ENCODE measurements around the gene RAB5B.
A peak's percentile ranks its signal among the peaks of the same experiment; 100 is the strongest.

RAB5B gene

GRCh38 chr12:55973599-55974307 lies at the start of gene RAB5B:
TSS of gene RAB5B (plus strand) at chr12:55974078. CDS start at chr12:55986961, 12,883 bp downstream.
- Mint-ChIP-seq H3K36me3 (ENCODE audit: insufficient read depth) (no peaks in the 10 kb centered on the region), H3K27me3 (no peaks in the 10 kb centered on the region), H3K9me3 (no peaks in the 10 kb centered on the region), H3K27ac (ENCODE audit: low read depth) (no peak within 1 kb of the TSS), H3K4me3 (no peak within 1 kb of the TSS), H3K4me1 (peaks cover 16% of the 10 kb centered on the region)
- peak; percentile 91 for ATAC-seq (replicated peaks; ENCODE audit: extremely low read depth, poor library complexity, severe bottlenecking)
- DNase-seq (ENCODE audit: low spot score in 2 of 2) = peak; percentile 89 to 99

GRCh38 chr12:55925371-55925770 lies 48.5 kb upstream of the RAB5B start:
- ATAC-seq (replicated peaks; ENCODE audit: extremely low read depth, poor library complexity, severe bottlenecking) (no peak), DNase-seq (ENCODE audit: low spot score in 2 of 2) (no peak)
- peak overlapping the region; percentile 99 for H3K4me3 Mint-ChIP-seq
- peaks cover 34% of the 10 kb centered on the region for H3K36me3 Mint-ChIP-seq (ENCODE audit: insufficient read depth)
- no peaks in the 10 kb centered on the region for H3K27me3 Mint-ChIP-seq
- no peaks in the 10 kb centered on the region for H3K9me3 Mint-ChIP-seq
- H3K27ac Mint-ChIP-seq (ENCODE audit: low read depth) = peak overlapping the region; percentile 95
- H3K4me1 Mint-ChIP-seq = peaks cover 53% of the 10 kb centered on the region

GRCh38 chr12:55925870-55926737 lies 47.8 kb upstream of the RAB5B start:
- ATAC-seq (replicated peaks; ENCODE audit: extremely low read depth, poor library complexity, severe bottlenecking) (no peak), DNase-seq (ENCODE audit: low spot score in 2 of 2) (no peak)
- Mint-ChIP-seq H3K27ac (ENCODE audit: low read depth) (peak overlapping the region; percentile 95), H3K4me3 (peak overlapping the region; percentile 99), H3K9me3 (no peaks in the 10 kb centered on the region), H3K27me3 (no peaks in the 10 kb centered on the region), H3K36me3 (ENCODE audit: insufficient read depth) (peaks cover 39% of the 10 kb centered on the region), H3K4me1 (peaks cover 60% of the 10 kb centered on the region)

GRCh38 chr12:55926738-55927587 lies 46.9 kb upstream of the RAB5B start:
- peak; percentile 63 to 70 for DNase-seq (ENCODE audit: low spot score in 2 of 2)
- Mint-ChIP-seq H3K36me3 (ENCODE audit: insufficient read depth) (peaks cover 44% of the 10 kb centered on the region), H3K27ac (ENCODE audit: low read depth) (peak overlapping the region; percentile 95), H3K9me3 (no peaks in the 10 kb centered on the region), H3K4me3 (peak overlapping the region; percentile 99), H3K4me1 (peaks cover 65% of the 10 kb centered on the region), H3K27me3 (no peaks in the 10 kb centered on the region)
- ATAC-seq (replicated peaks; ENCODE audit: extremely low read depth, poor library complexity, severe bottlenecking) = peak; percentile 52

- ATAC-seq (replicated peaks; ENCODE audit: extremely low read depth, poor library complexity, severe bottlenecking) = peak; percentile 11
- peaks cover 71% of the 10 kb centered on the region for H3K4me1 Mint-ChIP-seq
These were observed 46.0 kb upstream of the RAB5B start, which contains the start of gene PYM1 for GRCh38 chr12:55927588-55928502. TSS of gene PYM1 (minus strand) at chr12:55927894. CDS start at chr12:55927761, 133 bp downstream.

GRCh38 chr12:55929306-55929791 lies 44.5 kb upstream of the RAB5B start:
- H3K4me3 Mint-ChIP-seq = peak overlapping the region; percentile 99
- peak overlapping the region; percentile 99 for H3K27ac Mint-ChIP-seq (ENCODE audit: low read depth)
- DNase-seq (ENCODE audit: low spot score in 2 of 2) (peak; percentile 52 to 68), ATAC-seq (replicated peaks; ENCODE audit: extremely low read depth, poor library complexity, severe bottlenecking) (peak; percentile 50)
- no peaks in the 10 kb centered on the region for H3K27me3 Mint-ChIP-seq
- H3K36me3 Mint-ChIP-seq (ENCODE audit: insufficient read depth) = peaks cover 48% of the 10 kb centered on the region
- H3K4me1 Mint-ChIP-seq = peaks cover 77% of the 10 kb centered on the region
- H3K9me3 Mint-ChIP-seq = no peaks in the 10 kb centered on the region

More at GRCh38 chr12:55927588-55928502, 46.0 kb upstream of the RAB5B start, which contains the start of gene PYM1:
- Mint-ChIP-seq H3K27ac (ENCODE audit: low read depth) (peak within 1 kb of the TSS; percentile 99), H3K36me3 (ENCODE audit: insufficient read depth) (peaks cover 46% of the 10 kb centered on the region), H3K4me3 (peak within 1 kb of the TSS; percentile 99), H3K9me3 (no peaks in the 10 kb centered on the region), H3K27me3 (no peaks in the 10 kb centered on the region)
- DNase-seq (ENCODE audit: low spot score in 2 of 2) = peak; percentile 37 to 48

GRCh38 chr12:55930771-55931316 lies 43.0 kb upstream of the RAB5B start, which contains the start of gene DGKA:
TSS of gene DGKA (plus strand) at chr12:55931162. CDS start at chr12:55936504, 5,342 bp downstream.
- H3K4me1 Mint-ChIP-seq = peaks cover 81% of the 10 kb centered on the region

GRCh38 chr12:55931317-55931779 lies 42.5 kb upstream of the RAB5B start:
- ATAC-seq (replicated peaks; ENCODE audit: extremely low read depth, poor library complexity, severe bottlenecking) = no peak
- H3K4me1 Mint-ChIP-seq = peaks cover 81% of the 10 kb centered on the region
- H3K4me3 Mint-ChIP-seq = peak overlapping the region; percentile 99
- H3K9me3 Mint-ChIP-seq = no peaks in the 10 kb centered on the region
- H3K27ac Mint-ChIP-seq (ENCODE audit: low read depth) = peak overlapping the region; percentile 99
- no peak for DNase-seq (ENCODE audit: low spot score in 2 of 2)
- H3K36me3 Mint-ChIP-seq (ENCODE audit: insufficient read depth) = peaks cover 55% of the 10 kb centered on the region
- no peaks in the 10 kb centered on the region for H3K27me3 Mint-ChIP-seq

More at GRCh38 chr12:55930771-55931316, 43.0 kb upstream of the RAB5B start, which contains the start of gene DGKA:
- peak within 1 kb of the TSS; percentile 99 for H3K27ac Mint-ChIP-seq (ENCODE audit: low read depth)
- ATAC-seq (replicated peaks; ENCODE audit: extremely low read depth, poor library complexity, severe bottlenecking) (no peak), DNase-seq (ENCODE audit: low spot score in 2 of 2) (peak in 1 of 2 donors; percentile 28)
- H3K9me3 Mint-ChIP-seq = no peaks in the 10 kb centered on the region
- H3K4me3 Mint-ChIP-seq = peak within 1 kb of the TSS; percentile 99
- H3K27me3 Mint-ChIP-seq = no peaks in the 10 kb centered on the region
- H3K36me3 Mint-ChIP-seq (ENCODE audit: insufficient read depth) = peaks cover 52% of the 10 kb centered on the region

- no peaks in the 10 kb centered on the region for H3K9me3 Mint-ChIP-seq
- peak overlapping the region; percentile 99 for H3K4me3 Mint-ChIP-seq
- H3K4me1 Mint-ChIP-seq = peaks cover 78% of the 10 kb centered on the region
- no peaks in the 10 kb centered on the region for H3K27me3 Mint-ChIP-seq
- peaks cover 57% of the 10 kb centered on the region for H3K36me3 Mint-ChIP-seq (ENCODE audit: insufficient read depth)
- peak overlapping the region; percentile 99 for H3K27ac Mint-ChIP-seq (ENCODE audit: low read depth)
- DNase-seq (ENCODE audit: low spot score in 2 of 2) (no peak), ATAC-seq (replicated peaks; ENCODE audit: extremely low read depth, poor library complexity, severe bottlenecking) (no peak)
These were observed 41.9 kb upstream of the RAB5B start for GRCh38 chr12:55931780-55932550.

- Mint-ChIP-seq H3K27me3 (no peaks in the 10 kb centered on the region), H3K4me3 (peak overlapping the region; percentile 99), H3K27ac (ENCODE audit: low read depth) (peak overlapping the region; percentile 99), H3K9me3 (no peaks in the 10 kb centered on the region), H3K4me1 (peaks cover 80% of the 10 kb centered on the region), H3K36me3 (ENCODE audit: insufficient read depth) (peaks cover 62% of the 10 kb centered on the region)
- ATAC-seq (replicated peaks; ENCODE audit: extremely low read depth, poor library complexity, severe bottlenecking) = peak; percentile 44
- peak in 1 of 2 donors; percentile 37 for DNase-seq (ENCODE audit: low spot score in 2 of 2)
These were observed 41.3 kb upstream of the RAB5B start for GRCh38 chr12:55932551-55932910.

Measured in central memory CD8-positive, alpha-beta T cell (primary cell).